Endothelial cell of umbilical vein (primary cell): Measurements from ENCODE around the gene MAP4K4. TPM values are rescaled to one million over a fixed set of nuclear protein-coding genes. Genes with fewer than 3 reads are reported as not detected.

Experiments used
- BruUV-seq: library from RNA; stranded (reverse); fragments of 400-500 nt; replicated peaks from 2 replicates; lab custom pipeline; 2021; lab: Mats Ljungman, UMichigan
- CTCF ChIA-PET: fragments of 300-600, 350-600 bp; sonication (Branson Sonifier 250); formaldehyde crosslinking; loops from one replicate; lab custom pipeline; 2021; ENCODE audit warnings: antibody characterized with exemption, inconsistent platforms; lab: Charles Lee
- POLR2A ChIA-PET: fragments of 300-600, 350-600 bp; sonication (Branson Sonifier 250); formaldehyde crosslinking; loops from one replicate; lab custom pipeline; 2021; ENCODE audit warnings: antibody characterized with exemption, inconsistent platforms; lab: Charles Lee
- DNase-seq: peaks from one replicate; pipeline ENCODE4 v3.0.0-alpha.2; 2011; ENCODE audit warnings: low read depth, low spot score
- FAIRE-seq: peaks from 2 replicates; lab custom pipeline; 2011; peaks lifted over from hg19 to GRCh38; lab: Jason Lieb, UNC
- H2AFZ ChIP-seq: 2 replicates; pipeline ENCODE4 v1.6.0; 2012; ENCODE audit warnings: low read depth, low read length, control low read depth, inconsistent platforms
- H3K27ac ChIP-seq: 2 replicates; pipeline ENCODE4 v1.5.1; 2011; ENCODE audit warnings: low read depth, mild to moderate bottlenecking, control low read depth, low read length, moderate library complexity; ENCODE audit not compliant: insufficient read depth
- H3K27me3 ChIP-seq, 2 experiments: 2 replicates each; pipeline versions ENCODE4 v1.6.0 to v1.6.1; 2011; ENCODE audit warnings: low read length in 2 of 2, mixed read lengths in 1 of 2; ENCODE audit not compliant: control insufficient read depth in 2 of 2, insufficient read depth in 2 of 2
- H3K36me3 ChIP-seq, 2 experiments: 2 replicates in 1 of 2; 3 replicates in 1 of 2; pipeline ENCODE4 v1.5.1; 2011; ENCODE audit warnings: low read length in 2 of 2, mild to moderate bottlenecking in 1 of 2, moderate library complexity in 1 of 2; ENCODE audit not compliant: control insufficient read depth in 2 of 2, insufficient read depth in 2 of 2; ENCODE audit errors: extremely low read depth in 1 of 2
- H3K4me1 ChIP-seq: 3 replicates; pipeline ENCODE4 v1.5.1; 2011; ENCODE audit warnings: mild to moderate bottlenecking, low read length; ENCODE audit not compliant: control insufficient read depth, insufficient read depth; ENCODE audit errors: extremely low read depth
- H3K4me2 ChIP-seq: 2 replicates; pipeline ENCODE4 v1.6.1; 2011; ENCODE audit warnings: low read length, control low read depth, mixed read lengths; ENCODE audit not compliant: insufficient read depth
- H3K4me3 ChIP-seq, 3 experiments: fragments of 200-600 bp in 1 of 3; sonication (generic), shearing (Covaris generic) in 1 of 3; replicated peaks in 1 of 3; 2 replicates each; pipeline ENCODE4 v1.5.1; 2011 to 2016; ENCODE audit warnings: control low read depth in 3 of 3, low read length in 3 of 3, mild to moderate bottlenecking in 2 of 3, inconsistent platforms in 1 of 3, low read depth in 1 of 3, moderate library complexity in 1 of 3; ENCODE audit not compliant: insufficient read depth in 1 of 3
- H3K79me2 ChIP-seq: 2 replicates; pipeline ENCODE4 v1.6.0; 2012; ENCODE audit warnings: low read length, inconsistent platforms; ENCODE audit not compliant: control insufficient read depth, insufficient read depth
- H3K9ac ChIP-seq: replicated peaks from 2 replicates; pipeline ENCODE3; 2011; ENCODE audit warnings: low read length, control low read depth; ENCODE audit not compliant: insufficient read depth; ENCODE audit errors: extremely low read depth
- H3K9me1 ChIP-seq: replicated peaks from 3 replicates; pipeline ENCODE4 v1.6.0; 2011; ENCODE audit warnings: mild to moderate bottlenecking, low read length; ENCODE audit not compliant: control insufficient read depth, insufficient read depth; ENCODE audit errors: extremely low read depth
- H3K9me3 ChIP-seq: replicated peaks from 2 replicates; pipeline ENCODE4 v1.5.1; 2012; ENCODE audit warnings: low read length, inconsistent platforms; ENCODE audit not compliant: control insufficient read depth, insufficient read depth
- H4K20me1 ChIP-seq: replicated peaks from 2 replicates; pipeline ENCODE3; 2011; ENCODE audit warnings: mild to moderate bottlenecking, low read length; ENCODE audit not compliant: control insufficient read depth, insufficient read depth; ENCODE audit errors: extremely low read depth
- CTCF ChIP-seq, 2 donors: IDR thresholded peaks; 1 replicate in 1 of 2; 2 replicates in 1 of 2; pipeline ENCODE4 v1.5.1; 2011; ENCODE audit warnings: low read length in 2 of 2, mild to moderate bottlenecking in 2 of 2, moderate library complexity in 2 of 2, control low read depth in 1 of 2, inconsistent platforms in 1 of 2, low read depth in 1 of 2; ENCODE audit not compliant: insufficient read depth in 1 of 2; ENCODE audit errors: extremely low read depth in 1 of 2
- EZH2 ChIP-seq: IDR thresholded peaks from 2 replicates; pipeline ENCODE4 v1.6.1; 2012; ENCODE audit warnings: borderline replicate concordance, low read depth, mild to moderate bottlenecking, moderate library complexity, low read length, inconsistent platforms; ENCODE audit not compliant: severe bottlenecking
- FOS ChIP-seq: IDR thresholded peaks from 2 replicates; pipeline ENCODE4 v1.6.1; 2011; ENCODE audit warnings: mild to moderate bottlenecking, low read length, moderate library complexity, borderline replicate concordance; ENCODE audit not compliant: insufficient read depth
- GATA2 ChIP-seq: IDR thresholded peaks from 2 replicates; pipeline ENCODE4 v1.7.0; 2011; ENCODE audit warnings: low read depth, mild to moderate bottlenecking, moderate library complexity, mixed read lengths, low read length; ENCODE audit not compliant: insufficient read length, insufficient read depth
- JUN ChIP-seq: IDR thresholded peaks from 2 replicates; pipeline ENCODE4 v1.6.1; 2011; ENCODE audit warnings: borderline replicate concordance, low read depth; ENCODE audit not compliant: insufficient read length, insufficient read depth
- MAX ChIP-seq: IDR thresholded peaks from 2 replicates; pipeline ENCODE4 v1.6.1; 2011; ENCODE audit not compliant: insufficient read depth, insufficient read length
- MYC ChIP-seq: IDR thresholded peaks from one replicate; pipeline ENCODE4 v1.6.1; 2011; ENCODE audit warnings: mild to moderate bottlenecking, low read depth, low read length
- POLR2A ChIP-seq: IDR thresholded peaks from 2 replicates; pipeline ENCODE4 v1.6.1; 2012; ENCODE audit warnings: low read depth, mild to moderate bottlenecking, control low read depth, low read length
- POLR2AphosphoS5 ChIP-seq: IDR thresholded peaks from 2 replicates; pipeline ENCODE4 v1.6.1; 2012; ENCODE audit warnings: low read depth, mild to moderate bottlenecking, control low read depth, low read length, moderate library complexity; ENCODE audit not compliant: insufficient read depth
- dilution Hi-C: fragments of 300-500 bp; cut with MboI; formaldehyde crosslinking; loops from one replicate; pipeline ENCODE4 v1.15.0; 2019; ENCODE audit warnings: low sequenced_read_pairs; ENCODE audit not compliant: extremely low pct_ligation_motif_present
- intact Hi-C: fragments of 100-400 bp; cut with micrococcal nuclease; formaldehyde crosslinking; loops from one replicate; pipeline ENCODE4 v1.10.0; 2022
- polyA plus RNA-seq, 4 experiments: library from polyadenylated mRNA; depleted of rRNA in 3 of 4; stranded (reverse) in 3 of 4; unstranded in 1 of 4; fragments of >200 nt; gene quantifications; 2 replicates each; pipeline versions ENCODE4 v1.2.1 to v1.2.3, GENCODE V29; 2011 to 2012; ENCODE audit warnings: missing spikeins in 1 of 4
- total RNA-seq: library from RNA; stranded (reverse); gene quantifications from 2 replicates; pipeline ENCODE4 v1.2.3, GENCODE V29; 2021

The MAP4K4 gene
- total and polyA plus RNA-seq, 2 donors (not counting 3 experiments of a cell fraction or from before 2014, with no cell fraction given): 79.4 to 269 TPM

- H4K20me1 ChIP-seq: peaks cover 35% of the 10 kb centered on the region
- H3K4me2 ChIP-seq: no peak overlapping the region
- no peak overlapping the region for H3K27ac ChIP-seq
- DNase-seq (no peak), FAIRE-seq (no peak)
- H3K9me1 ChIP-seq: no peaks in the 10 kb centered on the region
- peaks cover 40% of the 10 kb centered on the region for H3K4me1 ChIP-seq
- POLR2A ChIA-PET: no interaction called here
- dilution Hi-C loops: no loop called here
- H3K27me3 ChIP-seq: no peaks in the 10 kb centered on the region
- CTCF ChIA-PET: interaction anchor here (1.0 to 3.2 kb wide), 4 partner anchors 9 to 44 kb away, joined by 3 to 16 read pairs (median 8); no protein-coding TSS in a partner anchor
- TF ChIP-seq MYC (no peak), CTCF (IDR thresholded peaks at IDR 0.05; ENCODE audit: extremely low read depth in 1 of 2, insufficient read depth in 1 of 2, low read depth in 1 of 2, low read length in 2 of 2) (no peak), EZH2 (no peak), JUN (no peak), FOS (no peak), MAX (no peak), GATA2 (no peak), POLR2AphosphoS5 (no peak), POLR2A (no peak)
- no peak overlapping the region for H2AFZ ChIP-seq
- intact Hi-C loops: no loop called here
- no peak overlapping the region for H3K4me3 ChIP-seq
- H3K9ac ChIP-seq: no peak overlapping the region
- H3K79me2 ChIP-seq: peaks cover 99% of the 10 kb centered on the region
- H3K9me3 ChIP-seq: no peaks in the 10 kb centered on the region
- no TSS peak for BruUV-seq
- no peaks in the 10 kb centered on the region for H3K36me3 ChIP-seq
Measured at GRCh38 chr2:101814752-101815151, 117.2 kb downstream of the MAP4K4 start.
